ENCODE results near the gene MPZL1. TPM values are rescaled to one million over a fixed set of nuclear protein-coding genes. Genes with fewer than 3 reads are reported as not detected.
A peak's percentile ranks its signal among the peaks of the same experiment; 100 is the strongest.

MPZL1 gene
- total and polyA plus RNA-seq, 2 of the 8 experiments (the other 6 are each of a cell fraction or from before 2014, with no cell fraction given), result 37.8 to 120 TPM

GRCh38 chr1:167803358-167804207, 81.8 kb downstream of the MPZL1 start (continued):
- TF ChIP-seq ATF2 (IDR thresholded peaks at IDR 0.05; ENCODE audit: low read length), result peak; percentile 65; the same call in 1 of the 2 replicates
- 0 out of 2 replicates have a peak, but pooled peaks have one; percentile 47 for TF ChIP-seq TAF1 (IDR thresholded peaks at IDR 0.05; ENCODE audit: low read depth, low read length)
- no peak for TF ChIP-seq BCL11A (IDR thresholded peaks at IDR 0.05; ENCODE audit: low read depth in 2 of 2, low read length in 2 of 2)
- TF ChIP-seq MAFK (IDR thresholded peaks at IDR 0.05; ENCODE audit: low read depth, low read length), result peak; percentile 96
- TF ChIP-seq KDM4A (IDR thresholded peaks at IDR 0.05; ENCODE audit: low read depth, low read length, severe bottlenecking), result no peak
- TF ChIP-seq CTCF (IDR thresholded peaks at IDR 0.05; ENCODE audit: control extremely low read depth in 1 of 3, insufficient read depth in 1 of 3, low read depth in 1 of 3, low read length in 3 of 3), result peak; percentile 98 to 100 (median 98)
- TF ChIP-seq NANOG (IDR thresholded peaks at IDR 0.05; ENCODE audit: insufficient read depth, low read depth, low read length, poor library complexity, severe bottlenecking), result peak; percentile 4
- TF ChIP-seq NRF1 (IDR thresholded peaks at IDR 0.05; ENCODE audit: low read depth, low read length), result no peak
- TF ChIP-seq CHD1 (IDR thresholded peaks at IDR 0.05; ENCODE audit: low read depth, low read length), result no peak
- TF ChIP-seq POLR2A (IDR thresholded peaks at IDR 0.05; ENCODE audit: control extremely low read depth in 1 of 2, low read depth in 2 of 2, low read length in 2 of 2), result peak in 1 of 2 experiments; percentile 60; a peak in 1 of 3 replicates
- peak; percentile 47; the same call in 1 of the 2 replicates for TF ChIP-seq TBP (IDR thresholded peaks at IDR 0.05; ENCODE audit: low read depth, low read length)
- TF ChIP-seq BRCA1 (IDR thresholded peaks at IDR 0.05; ENCODE audit: low read depth, low read length), result peak; percentile 46
